Panc1 (cell line): Measurements from ENCODE around the gene LGR4. TPM values are rescaled to one million over a fixed set of nuclear protein-coding genes. Genes with fewer than 3 reads are reported as not detected.

Experiments used
- ATAC-seq: fragments of 200-7000 bp; cut with Tn5 transposase; 2 replicates; pipeline ENCODE4 v1.9.1; 2020; ENCODE audit warnings: mild to moderate bottlenecking, moderate library complexity
- BruUV-seq: library from RNA; stranded (reverse); fragments of 400-500 nt; replicated peaks from 2 replicates; lab custom pipeline; 2021; lab: Mats Ljungman, UMichigan
- CTCF ChIA-PET: fragments of 300-600 bp; sonication (Branson Sonifier 250); formaldehyde crosslinking; loops from one replicate; lab custom pipeline; 2022; ENCODE audit warnings: antibody characterized with exemption; lab: Charles Lee
- POLR2A ChIA-PET: fragments of 300-600 bp; sonication (Branson Sonifier 250); formaldehyde crosslinking; loops from one replicate; lab custom pipeline; 2022; ENCODE audit warnings: antibody characterized with exemption; lab: Charles Lee
- DNase-seq: peaks from one replicate; pipeline ENCODE4 v3.0.0-alpha.2; 2010; ENCODE audit warnings: low read depth, low spot score
- H3K27ac ChIP-seq: 2 replicates; pipeline ENCODE4 v1.5.1; 2011; ENCODE audit warnings: mild to moderate bottlenecking, low read length, inconsistent platforms
- H3K27me3 ChIP-seq: fragments of 200-500 bp; sonication (Bioruptor generic); 2 replicates; pipeline ENCODE4 v1.6.0; 2014; ENCODE audit warnings: low read length, inconsistent platforms; ENCODE audit not compliant: control insufficient read depth, insufficient read depth
- H3K36me3 ChIP-seq: fragments of 200-500 bp; sonication (Bioruptor generic); 2 replicates; pipeline ENCODE4 v1.5.1; 2014; ENCODE audit warnings: inconsistent platforms, mild to moderate bottlenecking, low read length, moderate library complexity; ENCODE audit not compliant: control insufficient read depth, insufficient read depth
- H3K4me1 ChIP-seq: 2 replicates; pipeline ENCODE4 v1.5.1; 2011; ENCODE audit warnings: inconsistent platforms, mild to moderate bottlenecking, low read length, moderate library complexity; ENCODE audit not compliant: control insufficient read depth, insufficient read depth
- H3K4me3 ChIP-seq, 2 experiments: 2 replicates each; pipeline ENCODE4 v1.5.1; 2011 to 2012; ENCODE audit warnings: low read depth in 2 of 2, low read length in 2 of 2, mild to moderate bottlenecking in 2 of 2, inconsistent platforms in 1 of 2, moderate library complexity in 1 of 2
- H3K9me3 ChIP-seq: fragments of 200-500 bp; sonication (Bioruptor generic); 2 replicates; pipeline ENCODE4 v1.5.1; 2014; ENCODE audit warnings: low read depth, mild to moderate bottlenecking, inconsistent platforms, low read length, moderate library complexity; ENCODE audit not compliant: control insufficient read depth, insufficient read depth
- CTCF ChIP-seq: fragments of 450-650 bp; IDR thresholded peaks from 2 replicates; pipeline ENCODE4 v1.5.1; 2017; ENCODE audit warnings: mild to moderate bottlenecking
- POLR2AphosphoS5 ChIP-seq: IDR thresholded peaks from 2 replicates; pipeline ENCODE4 v1.6.1; 2012; ENCODE audit warnings: mild to moderate bottlenecking, low read depth, low read length, moderate library complexity
- REST ChIP-seq, 2 experiments: IDR thresholded peaks; 2 replicates each; pipeline ENCODE4 v1.6.1; 2011 to 2012; ENCODE audit warnings: low read depth in 2 of 2, control low read depth in 1 of 2, low read length in 1 of 2, mild to moderate bottlenecking in 1 of 2, moderate library complexity in 1 of 2; ENCODE audit not compliant: insufficient read depth in 1 of 2
- SIN3A ChIP-seq: IDR thresholded peaks from 2 replicates; pipeline ENCODE4 v1.6.1; 2012; ENCODE audit warnings: low read depth, mild to moderate bottlenecking, low read length, moderate library complexity, borderline replicate concordance; ENCODE audit not compliant: insufficient read depth
- TCF7L2 ChIP-seq: IDR thresholded peaks from 2 replicates; pipeline ENCODE4 v1.6.1; 2011; ENCODE audit warnings: mild to moderate bottlenecking, low read depth, low read length, inconsistent platforms
- in situ Hi-C: cut with HindIII; loops from 2 replicates; pipeline ENCODE4 v1.10.0; 2016; ENCODE audit warnings: low sequenced_read_pairs, low pct_unique_long_range_greater_than_20kb
- intact Hi-C: fragments of 100-400 bp; cut with micrococcal nuclease; formaldehyde crosslinking; loops from one replicate; pipeline ENCODE4 v1.10.0; 2022; ENCODE audit not compliant: unreplicated experiment
- total RNA-seq: library from RNA; stranded (reverse); gene quantifications from one replicate; pipeline ENCODE4 v1.2.1, GENCODE V29; 2021; ENCODE audit not compliant: unreplicated experiment

Gene LGR4
- total RNA-seq, 1 experiment from 2014 or later, result 61.8 TPM

DNA sequence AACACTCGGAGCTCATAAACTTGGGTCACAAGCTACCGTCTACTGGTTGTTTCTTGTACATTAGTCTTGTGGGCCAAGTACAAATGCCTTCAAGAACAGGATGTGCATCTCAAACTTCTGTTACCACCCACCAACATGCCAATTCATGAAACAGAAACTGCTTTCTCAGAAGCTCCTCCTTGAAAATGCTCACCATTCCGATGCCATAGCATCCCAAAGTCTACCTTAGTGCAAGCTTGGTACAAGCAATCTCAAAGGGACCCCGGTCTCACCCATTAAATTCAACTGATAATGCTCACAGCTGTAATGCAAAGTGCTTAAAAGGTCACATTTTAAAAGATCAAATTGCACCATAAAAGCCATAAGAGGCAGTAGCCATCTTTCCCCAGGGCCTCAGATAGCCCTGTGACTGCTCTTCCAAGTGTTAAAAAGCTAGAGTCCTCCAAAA lies 77.8 kb downstream of the LGR4 start:
- BruUV-seq, result no TSS peak
- TF ChIP-seq SIN3A (no peak), POLR2AphosphoS5 (no peak), TCF7L2 (no peak), REST (IDR thresholded peaks at IDR 0.05; ENCODE audit: insufficient read depth in 1 of 2, low read depth in 2 of 2, low read length in 1 of 2) (no peak), CTCF (no peak)
- Histone ChIP-seq H3K27me3 (no peaks in the 10 kb centered on the region), H3K27ac (peak overlapping the region; percentile 81), H3K4me3 (peak overlapping the region in 1 of 2 experiments; percentile 7; a peak in 1 of 4 replicates), H3K9me3 (no peaks in the 10 kb centered on the region), H3K4me1 (peaks cover 78% of the 10 kb centered on the region), H3K36me3 (no peaks in the 10 kb centered on the region)
- in situ Hi-C loops, result no loop called here
- ChIA-PET CTCF (interaction anchor here (1.1 kb wide), 1 partner anchor 211 kb away, joined by 3 read pairs; no protein-coding TSS in a partner anchor), POLR2A (interaction anchor here (0.9 kb wide), 1 partner anchor 70 kb away, joined by 3 read pairs; no protein-coding TSS in a partner anchor)
- intact Hi-C loops, result no loop called here
- DNase-seq (no peak), ATAC-seq (no peak)

DNA sequence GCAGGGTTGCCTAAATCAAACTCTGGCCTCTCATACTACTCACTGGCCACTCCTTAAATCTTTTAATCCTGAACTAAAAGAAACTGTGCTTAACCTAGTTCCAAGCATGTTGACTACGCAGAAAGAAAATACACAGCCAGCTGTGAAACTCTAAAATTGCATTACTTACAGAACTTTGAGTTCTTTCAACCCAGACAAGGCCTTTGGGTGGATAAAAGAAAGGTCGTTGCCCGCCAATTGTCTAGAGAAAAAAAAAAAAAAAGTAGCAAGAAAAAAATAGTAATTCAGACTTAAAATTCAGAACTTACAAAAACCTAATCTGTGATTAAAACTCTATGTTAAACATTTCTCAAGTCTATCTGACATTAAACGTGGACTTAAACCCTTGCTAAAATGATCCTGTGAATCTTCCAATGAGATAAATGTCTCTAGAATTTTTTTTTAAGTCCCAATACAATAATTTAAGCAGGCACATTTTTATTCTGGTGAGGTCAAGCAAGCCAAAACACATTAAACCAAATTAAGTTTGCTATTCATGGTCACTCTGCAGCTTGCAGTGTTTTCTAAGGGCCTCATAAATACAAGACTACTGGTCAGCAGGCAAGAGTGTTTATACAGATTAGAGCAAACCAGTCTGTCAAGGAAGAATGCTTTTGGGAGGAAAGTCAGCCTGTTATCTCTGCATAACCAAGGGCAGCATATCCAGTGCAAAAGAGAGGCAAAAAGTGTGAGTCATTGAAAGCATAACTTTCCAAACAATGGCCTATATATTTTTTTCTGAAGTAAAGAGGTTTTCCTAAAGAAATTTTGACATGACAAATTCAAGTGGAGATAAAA lies 80.1 kb downstream of the LGR4 start:
- ChIA-PET CTCF (no interaction called here), POLR2A (no interaction called here)
- Histone ChIP-seq H3K9me3 (no peaks in the 10 kb centered on the region), H3K27ac (peak overlapping the region; percentile 65), H3K4me3 (no peak overlapping the region), H3K36me3 (no peaks in the 10 kb centered on the region), H3K27me3 (no peaks in the 10 kb centered on the region), H3K4me1 (peaks cover 84% of the 10 kb centered on the region)
- no peak for ATAC-seq
- in situ Hi-C loops (no loop called here), intact Hi-C loops (no loop called here)
- TF ChIP-seq TCF7L2, result no peak
- no peak for DNase-seq
- BruUV-seq, result no TSS peak
